Activated CD4-positive, CD25-positive, alpha-beta regulatory T cell treated with anti-CD3 and anti-CD28 coated beads, Interleukin-2, amount 50 U/mL, for 72 hours (primary cell): Measurements from ENCODE around the gene CSTPP1.
"Not testable (repeated sequence)": the region's sequence is repeated elsewhere in the genome, so short reads cannot be mapped to it uniquely, and the experiment has no call there.

ENCODE experiments used
- DNase-seq: peaks from one replicate; pipeline ENCODE4 v3.0.0; 2021

Gene CSTPP1

GRCh38 chr11:46961041-46961440 is 24.5 kb downstream of the CSTPP1 start:
- DNase-seq, result no peak

GRCh38 chr11:46961886-46962285 is 25.3 kb downstream of the CSTPP1 start:
- DNase-seq, result not testable (repeated sequence)

- no peak for DNase-seq
Measured at GRCh38 chr11:46963844-46964243, 27.3 kb downstream of the CSTPP1 start.

GRCh38 chr11:46966773-46967172 is 30.2 kb downstream of the CSTPP1 start:
- DNase-seq, result no peak

- no peak for DNase-seq
Measured at GRCh38 chr11:46967962-46968361, 31.4 kb downstream of the CSTPP1 start.

GRCh38 chr11:46969379-46969778 is 32.8 kb downstream of the CSTPP1 start:
- DNase-seq, result no peak

- no peak for DNase-seq
Measured at GRCh38 chr11:46970913-46971625, 34.5 kb downstream of the CSTPP1 start.

GRCh38 chr11:46972343-46972742 is 35.8 kb downstream of the CSTPP1 start:
- DNase-seq, result no peak

- DNase-seq, result no peak
Measured at GRCh38 chr11:46972821-46973220, 36.3 kb downstream of the CSTPP1 start.

- no peak for DNase-seq
Measured at GRCh38 chr11:46976182-46976854, 39.8 kb downstream of the CSTPP1 start.

- no peak for DNase-seq
Measured at GRCh38 chr11:46977038-46977813, 40.7 kb downstream of the CSTPP1 start.

- DNase-seq, result no peak
Measured at GRCh38 chr11:46978005-46978491, 41.5 kb downstream of the CSTPP1 start.

- DNase-seq, result no peak
Measured at GRCh38 chr11:46979358-46979757, 42.8 kb downstream of the CSTPP1 start.

- no peak for DNase-seq
Measured at GRCh38 chr11:46981436-46981835, 44.9 kb downstream of the CSTPP1 start.

GRCh38 chr11:46982797-46983452 is 46.4 kb downstream of the CSTPP1 start:
- DNase-seq, result no peak

GRCh38 chr11:46983598-46983997 is 47.0 kb downstream of the CSTPP1 start:
- no peak for DNase-seq

GRCh38 chr11:46984548-46984947 is 48.0 kb downstream of the CSTPP1 start:
- no peak for DNase-seq

- no peak for DNase-seq
Measured at GRCh38 chr11:46984987-46985386, 48.4 kb downstream of the CSTPP1 start.

- no peak for DNase-seq
Measured at GRCh38 chr11:46987183-46987582, 50.6 kb downstream of the CSTPP1 start.

- DNase-seq, result not testable (repeated sequence)
Measured at GRCh38 chr11:46989810-46990487, 53.4 kb downstream of the CSTPP1 start.

GRCh38 chr11:46991391-46991790 is 54.8 kb downstream of the CSTPP1 start:
- DNase-seq, result no peak

- DNase-seq, result not testable (repeated sequence)
Measured at GRCh38 chr11:46992386-46992785, 55.8 kb downstream of the CSTPP1 start.
